ENCODE results near the gene SESN1.
"Not testable (repeated sequence)": the region's sequence is repeated elsewhere in the genome, so short reads cannot be mapped to it uniquely, and the experiment has no call there.

The SESN1 gene

DNA sequence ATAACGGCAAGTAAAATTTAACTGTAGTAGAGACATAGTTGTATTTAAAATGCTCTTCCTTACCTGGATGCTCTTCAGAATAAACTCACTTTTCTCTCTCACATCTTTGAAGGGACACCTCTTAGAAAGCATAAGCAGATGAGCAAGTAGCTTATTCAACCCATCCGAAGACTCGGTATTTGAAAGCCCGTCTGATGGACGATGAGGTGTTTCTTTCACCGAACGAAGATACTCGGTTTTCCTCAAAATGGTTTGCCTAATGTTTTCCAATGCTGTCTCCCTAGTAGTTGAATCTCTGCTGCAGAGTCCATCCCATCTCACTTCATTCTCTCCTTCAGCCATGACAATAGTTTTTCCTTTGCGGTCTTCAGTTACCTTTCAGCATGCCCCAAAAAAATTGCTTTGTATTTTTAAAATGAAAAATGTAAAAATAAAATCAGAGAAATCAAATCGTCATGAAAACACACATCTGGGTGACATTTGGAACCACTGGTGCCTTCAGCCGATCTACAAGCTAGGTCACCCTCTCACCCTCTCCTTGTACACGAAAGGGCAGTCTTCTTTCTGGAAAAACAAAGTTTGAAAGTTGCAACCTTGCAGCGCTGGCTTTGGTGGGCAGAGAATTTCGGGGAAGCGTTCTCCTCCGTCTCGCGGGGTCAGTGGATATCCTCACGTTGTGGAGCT is 772 bp downstream of the SESN1 start:
- H3K4me3 ChIP-seq (ENCODE audit: low read depth, low read length) = peak overlapping the region; percentile 89
- TF ChIP-seq, protein P1, sequence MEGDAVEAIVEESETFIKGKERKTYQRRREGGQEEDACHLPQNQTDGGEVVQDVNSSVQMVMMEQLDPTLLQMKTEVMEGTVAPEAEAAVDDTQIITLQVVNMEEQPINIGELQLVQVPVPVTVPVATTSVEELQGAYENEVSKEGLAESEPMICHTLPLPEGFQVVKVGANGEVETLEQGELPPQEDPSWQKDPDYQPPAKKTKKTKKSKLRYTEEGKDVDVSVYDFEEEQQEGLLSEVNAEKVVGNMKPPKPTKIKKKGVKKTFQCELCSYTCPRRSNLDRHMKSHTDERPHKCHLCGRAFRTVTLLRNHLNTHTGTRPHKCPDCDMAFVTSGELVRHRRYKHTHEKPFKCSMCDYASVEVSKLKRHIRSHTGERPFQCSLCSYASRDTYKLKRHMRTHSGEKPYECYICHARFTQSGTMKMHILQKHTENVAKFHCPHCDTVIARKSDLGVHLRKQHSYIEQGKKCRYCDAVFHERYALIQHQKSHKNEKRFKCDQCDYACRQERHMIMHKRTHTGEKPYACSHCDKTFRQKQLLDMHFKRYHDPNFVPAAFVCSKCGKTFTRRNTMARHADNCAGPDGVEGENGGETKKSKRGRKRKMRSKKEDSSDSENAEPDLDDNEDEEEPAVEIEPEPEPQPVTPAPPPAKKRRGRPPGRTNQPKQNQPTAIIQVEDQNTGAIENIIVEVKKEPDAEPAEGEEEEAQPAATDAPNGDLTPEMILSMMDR (conservative IDR thresholded peaks at IDR 0.05; ENCODE audit: low read depth, low read length) = no peak
- DNase-seq (ENCODE audit: low read depth) = peak; percentile 30

DNA sequence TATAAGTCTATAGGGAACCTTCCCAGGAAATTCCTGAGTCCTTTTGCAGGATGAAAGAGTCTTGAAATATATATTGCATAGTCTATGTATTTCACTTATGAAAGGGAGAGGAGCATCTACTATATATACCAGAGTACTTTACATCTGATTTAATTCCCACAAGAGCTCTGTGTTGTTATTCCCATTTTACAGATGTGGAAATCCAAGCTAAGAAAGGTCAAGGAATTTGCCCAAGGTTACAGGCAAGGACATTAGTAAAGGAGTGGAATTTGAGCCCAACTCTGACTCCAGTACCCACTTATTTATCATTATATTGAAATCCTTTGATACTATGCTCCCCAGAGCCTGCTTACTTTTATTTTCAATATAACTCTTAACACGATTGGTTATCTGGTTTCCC is 2.6 kb downstream of the SESN1 start:
- DNase-seq (ENCODE audit: low read depth) = no peak
- H3K4me3 ChIP-seq (ENCODE audit: low read depth, low read length) = peak overlapping the region; percentile 89
- TF ChIP-seq, protein P1 (conservative IDR thresholded peaks at IDR 0.05; ENCODE audit: low read depth, low read length) = no peak

DNA sequence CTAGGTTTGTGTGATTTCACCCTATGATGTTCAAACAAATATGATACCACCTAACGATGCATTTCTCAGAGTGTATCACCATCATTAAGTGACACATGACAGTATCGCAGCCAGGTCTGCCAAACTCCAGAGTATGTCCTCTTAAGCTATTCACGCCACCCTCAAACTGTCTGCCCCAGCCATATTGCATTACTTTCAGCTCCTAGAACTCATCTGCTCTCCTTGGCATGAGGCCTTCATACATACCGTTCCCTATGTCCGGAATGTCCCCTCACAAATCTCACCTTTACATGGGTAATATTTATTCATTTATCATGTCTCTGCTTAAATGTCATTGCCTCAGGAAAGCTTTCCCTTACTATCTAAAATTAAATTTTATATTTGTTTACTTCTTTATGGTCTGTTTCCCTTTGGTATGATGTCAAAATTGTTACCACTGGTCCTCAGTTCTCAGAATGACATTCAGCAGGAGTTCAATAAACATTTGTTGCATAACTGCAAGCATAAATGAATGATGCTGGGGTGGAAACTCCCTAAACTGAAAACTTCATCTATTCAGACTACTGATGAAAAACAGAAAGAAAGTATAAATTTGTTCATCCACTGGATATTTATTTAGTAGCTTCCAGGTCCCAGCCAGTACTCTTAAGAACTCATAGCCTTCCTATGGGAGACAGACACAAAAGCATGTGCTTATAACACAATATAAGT is 3.2 kb downstream of the SESN1 start:
- DNase-seq (ENCODE audit: low read depth) = peak; percentile 19
- TF ChIP-seq, protein P1 (conservative IDR thresholded peaks at IDR 0.05; ENCODE audit: low read depth, low read length) = no peak
- no peak overlapping the region for H3K4me3 ChIP-seq (ENCODE audit: low read depth, low read length)

DNA sequence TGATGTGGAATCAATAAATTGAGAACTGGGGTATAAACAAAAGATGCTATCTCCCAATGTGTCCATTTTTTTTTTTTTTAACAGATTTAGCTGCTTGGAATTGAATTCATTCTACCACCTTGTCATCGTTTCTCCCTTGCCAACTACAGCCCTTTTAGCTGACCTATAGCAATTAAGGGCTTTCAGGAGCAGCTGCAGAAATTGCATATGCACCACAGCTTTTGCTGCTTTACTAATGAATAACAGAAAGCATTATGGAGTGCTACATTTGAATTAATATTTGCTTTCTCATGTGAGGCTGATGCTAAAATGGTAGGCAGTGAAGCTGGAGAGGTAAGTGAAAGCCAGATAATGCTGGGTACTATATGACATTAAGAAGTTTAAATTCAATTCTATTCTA is 5.7 kb downstream of the SESN1 start:
- TF ChIP-seq, protein P1 (conservative IDR thresholded peaks at IDR 0.05; ENCODE audit: low read depth, low read length) = no peak
- H3K4me3 ChIP-seq (ENCODE audit: low read depth, low read length) = no peak overlapping the region
- DNase-seq (ENCODE audit: low read depth) = no peak

DNA sequence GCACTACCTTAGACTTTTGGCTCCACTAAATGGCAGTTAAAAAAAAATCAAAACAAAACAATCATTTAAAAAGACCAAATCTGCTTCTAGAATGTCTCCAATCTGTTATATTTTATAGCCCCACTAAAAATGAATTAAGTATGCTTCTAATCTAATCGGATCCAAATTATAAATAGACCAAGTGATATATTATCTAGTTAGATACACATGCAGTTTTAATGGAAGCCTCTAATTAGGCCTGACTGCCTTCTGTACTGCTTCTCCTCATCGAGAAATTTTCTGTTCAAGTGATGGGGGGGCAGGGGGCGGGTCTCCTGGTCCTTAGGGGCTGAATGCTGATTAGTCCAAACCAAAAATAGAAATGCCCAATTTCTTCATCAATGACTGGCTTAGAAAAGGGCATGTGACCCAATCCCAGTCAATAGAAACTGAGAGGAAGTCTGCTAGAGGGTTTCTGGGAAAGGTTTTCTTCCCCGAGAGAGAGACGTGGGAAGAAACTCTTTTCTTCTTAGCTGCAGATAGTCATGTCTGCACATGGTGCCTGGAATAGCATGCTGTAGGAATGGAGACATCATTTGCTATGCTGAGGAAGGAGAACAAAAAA is 6.9 kb downstream of the SESN1 start:
- H3K4me3 ChIP-seq (ENCODE audit: low read depth, low read length) = no peak overlapping the region
- DNase-seq (ENCODE audit: low read depth) = no peak
- TF ChIP-seq, protein P1 (conservative IDR thresholded peaks at IDR 0.05; ENCODE audit: low read depth, low read length) = no peak

DNA sequence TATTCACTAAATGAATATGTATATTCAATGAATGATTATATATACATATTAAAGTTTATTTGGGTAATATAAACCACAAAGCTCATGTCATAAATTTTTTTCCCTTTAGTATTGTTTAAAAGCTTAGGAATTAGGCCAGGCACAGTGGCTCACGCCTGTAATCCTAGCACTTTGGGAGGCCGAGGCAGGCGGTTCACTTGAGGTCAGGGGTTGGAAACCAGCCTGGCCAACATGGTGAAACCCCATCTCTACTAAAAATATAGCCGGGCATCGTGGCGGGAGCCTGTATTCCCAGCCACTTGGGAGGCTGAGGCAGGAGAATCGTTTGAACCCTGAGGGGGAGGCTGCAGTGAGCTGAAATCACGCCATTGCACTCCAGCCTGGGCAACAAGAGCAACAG is 10.5 kb downstream of the SESN1 start:
- H3K4me3 ChIP-seq (ENCODE audit: low read depth, low read length); DNase-seq (ENCODE audit: low read depth): not testable (repeated sequence)

DNA sequence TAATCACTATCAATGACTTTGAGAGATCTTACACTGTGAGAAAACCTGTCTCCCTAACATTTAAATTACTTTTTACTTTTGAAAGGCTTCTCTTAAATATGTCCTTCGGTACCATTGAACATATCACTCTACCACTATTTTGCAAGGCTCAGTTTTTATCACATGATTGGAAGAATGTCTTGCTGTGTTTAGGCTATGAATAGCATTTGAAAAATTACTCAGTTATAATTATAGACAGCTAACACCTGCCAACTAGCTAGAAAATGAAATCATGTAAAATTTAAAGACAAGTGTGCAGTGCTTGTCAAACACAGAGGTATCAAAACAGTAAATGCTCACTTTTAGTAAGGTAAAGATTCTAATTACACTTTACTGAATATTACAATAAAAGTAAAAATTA is 11.0 kb downstream of the SESN1 start:
- DNase-seq (ENCODE audit: low read depth) = no peak
- TF ChIP-seq, protein P1 (conservative IDR thresholded peaks at IDR 0.05; ENCODE audit: low read depth, low read length) = no peak
- H3K4me3 ChIP-seq (ENCODE audit: low read depth, low read length) = no peak overlapping the region

All from choroid plexus epithelial cell (primary cell).